ENCODE data around the gene BABAM2.

Gene BABAM2

DNA sequence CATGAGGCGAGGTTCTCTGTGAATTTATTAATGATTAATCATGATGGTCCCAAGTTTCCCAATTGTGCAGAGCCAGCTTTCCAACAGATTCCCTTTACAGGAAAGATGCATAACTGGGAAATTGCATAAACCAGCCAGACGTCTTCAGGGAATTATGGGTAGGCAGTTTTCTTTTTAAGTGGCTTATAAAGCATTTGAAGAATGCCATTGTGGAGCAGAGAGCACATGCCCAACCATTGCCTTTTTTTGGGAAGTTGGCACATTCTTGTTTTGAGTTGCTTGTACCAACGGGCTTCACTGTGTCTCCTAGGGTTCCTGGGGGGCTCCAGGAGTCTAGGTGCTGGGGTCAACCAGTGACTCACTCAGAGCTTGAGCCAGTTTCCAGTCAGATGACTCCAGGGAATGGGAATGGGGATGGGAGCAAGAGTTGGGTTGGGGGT, 270.5 kb downstream of the BABAM2 start:
- DNase-seq (ENCODE audit: low read depth in 2 of 2): no peak

DNA sequence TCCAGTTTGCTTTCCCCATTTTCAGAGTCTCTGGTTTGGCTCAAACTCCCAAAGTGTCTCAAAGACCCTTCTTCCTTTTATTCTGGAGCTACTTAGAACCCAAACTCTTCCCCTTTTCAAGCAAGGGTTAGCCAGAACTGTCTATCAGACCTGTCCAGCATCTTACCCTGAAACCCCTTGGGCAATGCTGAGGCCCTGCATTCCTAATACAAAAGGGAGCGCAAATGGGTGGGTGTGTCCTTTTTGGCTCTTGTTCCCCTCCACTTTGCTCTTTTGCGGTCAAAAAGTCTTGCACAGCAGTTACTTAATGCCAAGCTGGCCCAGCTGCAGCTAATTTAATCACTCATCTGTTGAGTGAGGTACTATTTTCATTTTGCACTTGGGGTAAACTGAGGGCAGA, 270.9 kb downstream of the BABAM2 start:
- DNase-seq (ENCODE audit: low read depth in 2 of 2): no peak

DNA sequence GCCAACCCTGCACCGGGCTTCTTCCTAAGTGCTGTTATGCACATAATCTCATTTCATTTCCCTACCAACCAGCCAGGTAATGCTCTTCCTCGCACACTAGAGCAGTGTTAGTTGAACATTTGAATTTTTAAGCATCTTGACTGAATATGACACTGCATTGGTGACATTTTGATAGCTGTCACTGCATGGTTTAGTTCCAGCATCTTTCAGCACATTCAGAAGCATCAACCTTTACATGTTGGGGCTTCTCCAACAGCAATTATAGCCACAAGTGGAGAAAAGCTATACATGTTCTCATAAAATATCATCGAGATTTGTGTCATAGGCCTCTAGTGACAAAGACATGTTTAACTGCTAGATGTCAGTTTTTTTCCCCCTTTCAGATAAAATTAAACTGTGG, 272.0 kb downstream of the BABAM2 start:
- DNase-seq (ENCODE audit: low read depth in 2 of 2): no peak

DNA sequence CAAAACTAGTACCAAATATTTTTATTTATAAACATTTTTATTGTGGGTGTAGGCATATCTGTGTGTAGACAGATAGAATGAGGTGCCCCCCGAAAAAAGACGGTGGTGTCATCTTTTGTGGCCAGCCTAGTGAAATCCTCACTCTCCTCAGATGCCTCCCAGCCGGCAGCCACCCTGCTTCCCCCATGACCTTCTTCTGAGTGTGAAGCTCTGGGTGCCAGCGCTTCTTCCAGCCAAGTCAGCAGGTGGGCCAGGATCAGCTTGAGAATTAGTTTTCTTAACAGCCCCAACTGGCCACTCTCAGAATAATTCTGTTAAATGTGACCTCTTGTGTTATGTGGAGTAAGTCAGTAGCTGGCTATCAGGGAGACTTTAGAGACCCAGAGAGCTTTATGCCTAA, 272.5 kb downstream of the BABAM2 start:
- DNase-seq (ENCODE audit: low read depth in 2 of 2): no peak

DNA sequence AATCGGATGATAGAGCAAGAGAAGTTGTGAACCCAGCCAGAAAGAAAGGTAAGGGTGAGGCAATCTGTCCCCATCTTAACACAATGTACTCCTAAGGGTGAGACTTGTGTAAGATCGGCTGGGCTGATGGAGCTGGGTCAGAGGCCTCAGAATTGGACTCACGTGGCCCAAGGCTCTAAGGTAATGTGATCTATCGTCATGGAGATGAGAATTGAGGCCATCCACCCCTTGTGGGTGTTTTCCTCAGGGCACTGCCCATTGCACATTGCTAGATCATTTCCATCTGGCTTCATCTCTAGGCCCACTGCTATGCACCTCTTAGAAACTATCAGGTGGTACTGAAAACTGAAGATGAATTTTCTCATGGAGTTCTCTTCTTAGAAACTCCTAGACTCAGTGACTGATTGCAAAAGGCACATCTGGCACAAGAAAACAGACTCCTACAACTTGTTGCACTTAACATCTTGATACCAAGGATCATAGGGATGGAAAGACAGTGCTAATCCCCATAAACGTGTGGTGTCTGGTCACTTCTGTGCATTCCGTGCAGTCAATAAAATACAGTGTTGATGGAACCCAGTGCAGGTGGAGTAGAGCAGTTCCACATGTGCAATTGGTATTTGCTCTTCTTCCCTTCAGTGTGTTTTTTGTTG, 273.2 kb downstream of the BABAM2 start:
- no peak for DNase-seq (ENCODE audit: low read depth in 2 of 2)

DNA sequence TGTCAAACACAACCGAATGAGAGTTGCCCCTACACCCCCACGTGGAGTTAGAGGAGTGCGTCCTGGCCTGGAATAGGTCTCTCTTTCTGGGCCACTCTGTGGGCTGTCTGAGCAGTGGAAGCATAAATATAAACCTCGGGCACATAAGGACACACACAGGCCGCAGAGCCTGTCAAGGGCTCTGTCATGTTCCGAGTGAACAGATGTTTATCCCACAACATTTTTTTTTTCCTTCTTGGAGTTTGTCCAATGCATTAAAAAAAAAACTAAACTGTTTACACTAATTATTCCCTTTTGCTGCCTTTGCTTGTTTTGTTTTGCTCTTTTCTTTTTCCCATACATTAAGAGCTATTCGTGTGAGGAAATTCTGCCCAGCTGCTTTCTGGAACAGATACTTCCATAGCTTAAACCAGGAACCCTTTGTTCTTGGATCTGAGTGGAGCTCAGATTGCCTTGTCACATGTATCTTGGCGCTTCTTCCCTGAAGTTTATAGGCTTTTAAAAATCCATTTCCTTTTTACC, 273.8 kb downstream of the BABAM2 start:
- DNase-seq (ENCODE audit: low read depth in 2 of 2): no peak

DNA sequence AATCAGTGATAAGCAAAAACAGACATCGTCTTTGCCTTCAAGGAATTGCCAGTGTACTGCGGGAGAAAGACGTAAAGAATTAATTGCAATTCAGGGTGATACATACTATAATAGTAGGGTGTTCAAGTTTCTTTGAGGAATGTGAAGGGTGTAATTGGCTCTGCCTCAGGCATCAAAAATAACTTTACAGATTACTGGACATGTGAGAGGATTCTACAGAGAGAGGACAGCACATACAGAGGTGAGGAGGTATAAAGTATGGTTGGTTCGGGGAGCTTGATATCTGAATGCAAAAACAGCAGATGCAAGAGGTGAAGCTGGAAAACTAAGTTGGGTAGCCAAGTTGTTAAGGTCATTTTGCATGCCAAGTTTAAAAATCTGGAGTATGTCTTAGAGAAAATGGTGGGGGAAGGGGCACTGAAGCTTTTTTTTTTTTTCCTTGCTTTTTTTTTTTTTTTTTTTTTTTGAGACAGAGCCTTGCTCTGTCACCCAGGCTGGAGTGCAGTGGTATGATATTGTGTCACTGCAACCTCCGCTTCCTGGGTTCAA, 274.6 kb downstream of the BABAM2 start:
- no peak for DNase-seq (ENCODE audit: low read depth in 2 of 2)

DNA sequence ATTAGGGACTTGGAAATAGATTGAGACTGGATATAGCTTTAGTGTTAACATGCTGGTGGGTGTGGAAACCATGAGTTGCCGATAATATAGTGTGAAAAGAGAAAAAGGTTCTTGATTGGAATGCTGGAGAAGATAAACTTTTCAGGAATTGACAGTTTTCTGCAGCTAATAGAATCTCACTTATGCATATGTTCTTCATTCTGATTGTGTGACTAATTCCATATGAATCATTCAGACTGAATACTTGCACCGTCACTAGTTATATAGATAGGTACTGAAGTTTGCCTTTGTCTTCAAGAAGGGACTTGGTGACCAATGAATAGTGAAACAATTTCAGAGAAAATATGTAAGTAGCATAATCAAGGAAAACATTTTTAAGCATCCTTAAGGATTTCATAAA, 276.4 kb downstream of the BABAM2 start:
- no peak for DNase-seq (ENCODE audit: low read depth in 2 of 2)

DNA sequence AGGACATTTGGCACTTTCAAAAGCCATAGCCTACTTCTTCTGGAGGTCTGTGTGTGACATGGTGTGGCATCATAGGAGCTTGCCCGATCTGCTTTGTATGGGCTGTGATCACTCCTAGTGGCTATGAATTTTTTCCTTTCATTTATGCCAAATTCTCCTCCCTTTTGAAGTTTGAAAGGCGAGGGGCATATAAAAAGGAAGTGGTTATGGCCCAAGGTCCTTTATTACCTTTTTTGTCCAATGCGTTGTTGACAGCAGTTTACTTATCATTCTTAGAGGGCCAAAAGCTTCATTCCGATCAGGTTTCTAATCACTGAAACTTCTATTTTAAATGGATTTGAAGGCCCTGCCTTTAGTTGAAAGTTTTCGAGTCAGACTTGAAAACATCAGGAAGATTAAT, 277.8 kb downstream of the BABAM2 start:
- no peak for DNase-seq (ENCODE audit: low read depth in 2 of 2)

DNA sequence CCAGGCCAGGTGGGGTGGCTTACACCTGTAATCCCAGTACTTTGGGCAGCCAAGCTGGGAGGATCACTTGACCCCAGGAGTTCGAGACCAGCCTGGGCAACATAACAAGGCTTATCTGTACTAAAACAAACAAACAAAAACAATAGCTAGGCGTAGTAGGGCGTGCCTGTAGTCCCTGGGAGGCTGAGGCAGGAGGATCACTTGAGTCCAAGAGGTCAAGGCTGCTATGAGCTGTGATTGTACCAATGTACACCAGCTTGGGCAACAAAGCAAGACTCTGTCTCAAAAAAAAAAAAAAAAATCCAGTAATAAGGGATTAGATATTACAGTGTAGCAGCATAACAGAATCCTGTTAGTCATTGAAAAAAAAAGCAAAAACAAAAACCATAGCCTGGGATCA, 279.0 kb downstream of the BABAM2 start:
- DNase-seq (ENCODE audit: low read depth in 2 of 2): no peak

DNA sequence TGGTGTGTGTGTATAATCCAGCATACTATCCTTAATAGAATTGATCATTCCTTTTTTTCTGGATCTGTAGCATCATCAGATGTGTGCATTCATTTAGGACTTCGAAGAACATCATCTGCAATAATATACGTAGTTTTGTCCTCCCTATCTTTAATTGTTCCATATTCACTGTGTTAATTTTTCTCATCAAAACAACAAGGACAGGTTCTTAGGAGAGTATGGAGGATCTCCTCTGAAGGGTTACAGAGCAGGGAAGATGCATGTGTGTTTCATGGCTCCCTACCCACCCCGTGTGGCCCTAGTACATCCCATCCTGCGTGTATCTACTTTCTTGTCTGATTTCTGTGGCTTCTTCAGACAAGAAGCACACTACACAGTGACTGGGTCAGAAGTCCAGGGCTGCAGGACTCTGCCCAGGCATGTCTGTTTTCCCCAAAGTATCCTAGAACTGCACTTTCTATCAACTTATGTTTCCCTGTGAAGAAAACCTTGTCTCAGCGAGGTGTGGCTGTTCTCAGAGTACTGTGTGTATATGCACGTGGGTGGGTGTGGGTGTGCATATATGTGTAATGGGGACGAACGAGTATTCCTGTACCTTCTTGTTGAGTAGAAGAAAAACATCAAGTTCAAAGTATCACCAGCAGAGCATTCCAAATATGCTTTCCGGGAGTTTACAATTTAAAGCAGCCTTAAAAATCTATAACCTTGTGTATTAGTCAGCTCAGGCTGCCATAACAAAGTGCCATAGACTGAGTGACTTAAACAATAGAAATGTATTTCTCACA, 281.8 kb downstream of the BABAM2 start:
- no peak for DNase-seq (ENCODE audit: low read depth in 2 of 2)

DNA sequence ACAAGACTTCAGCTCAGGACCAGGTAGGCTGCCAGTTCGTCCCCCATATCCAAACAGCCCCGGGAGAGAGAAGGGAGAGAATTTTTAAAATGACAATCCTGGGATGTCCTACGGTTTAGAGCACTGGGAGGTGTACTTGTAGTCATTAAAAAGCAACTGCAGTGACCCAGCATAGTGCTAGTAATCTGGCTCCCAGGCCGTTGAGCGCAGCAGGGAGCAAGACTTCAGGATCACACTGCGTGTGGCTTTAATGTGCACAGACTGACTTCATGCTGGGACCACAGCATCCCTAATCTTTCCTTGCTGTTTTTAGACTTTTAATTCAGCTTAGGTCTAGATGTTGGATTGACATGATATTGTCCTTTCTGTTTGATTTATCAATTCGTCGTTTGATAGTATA, 282.8 kb downstream of the BABAM2 start:
- no peak for DNase-seq (ENCODE audit: low read depth in 2 of 2)

DNA sequence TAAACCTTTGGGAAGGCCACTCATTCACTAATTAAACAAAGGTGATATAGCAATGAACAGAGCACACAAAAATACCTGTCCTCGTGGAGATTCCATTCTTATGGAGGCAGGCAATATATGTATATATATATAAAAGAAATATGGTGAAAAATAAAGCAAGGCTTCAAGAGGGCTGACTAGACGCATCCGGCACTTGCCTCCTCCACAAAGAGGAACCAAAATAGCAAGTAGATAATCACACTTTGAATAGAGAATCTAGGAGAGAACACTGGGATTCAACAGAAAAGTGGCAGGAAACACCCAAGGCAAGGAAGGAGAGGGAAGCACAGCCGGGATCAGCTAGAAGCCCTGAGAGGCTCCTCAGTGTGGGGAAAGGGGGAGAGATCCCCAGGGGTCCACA, 283.7 kb downstream of the BABAM2 start:
- DNase-seq (ENCODE audit: low read depth in 2 of 2): no peak

DNA sequence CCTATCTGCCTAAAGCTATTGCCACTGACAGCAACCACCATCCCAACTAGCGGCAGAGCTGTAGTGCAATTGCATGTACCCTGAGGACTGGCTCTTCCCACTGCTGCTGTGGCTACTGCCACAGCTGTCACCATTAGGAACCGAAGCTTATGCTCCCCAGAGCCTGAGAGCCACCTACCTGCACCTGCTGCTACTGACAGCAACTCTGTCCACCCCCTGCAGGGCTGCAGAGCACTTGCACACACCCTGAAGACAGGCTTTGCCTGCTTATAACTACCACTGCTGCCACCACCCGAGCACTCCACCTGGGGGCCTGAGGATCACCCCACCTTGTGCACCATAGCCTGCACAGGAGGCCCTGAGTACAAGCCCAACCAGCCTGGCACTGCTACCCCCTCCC, 284.5 kb downstream of the BABAM2 start:
- DNase-seq (ENCODE audit: low read depth in 2 of 2): no peak

DNA sequence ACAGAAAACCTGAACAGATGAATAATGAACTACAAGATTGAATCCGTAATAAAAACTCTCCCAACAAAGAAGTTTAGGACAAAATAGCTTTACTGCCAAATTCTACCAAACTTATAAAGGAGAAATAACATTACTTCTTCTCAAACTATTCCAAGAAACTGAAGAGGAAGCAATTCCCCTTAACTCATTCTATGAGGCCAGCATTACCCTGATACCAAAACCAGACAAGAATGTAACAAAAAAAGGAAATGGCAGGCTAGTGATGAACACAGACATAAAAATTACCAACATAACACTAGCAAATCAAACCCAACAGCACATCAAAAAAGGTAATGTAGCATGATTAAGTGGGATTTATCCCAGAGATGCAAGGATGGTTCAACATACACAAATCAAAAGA, 288.4 kb downstream of the BABAM2 start:
- no peak for DNase-seq (ENCODE audit: low read depth in 2 of 2)

DNA sequence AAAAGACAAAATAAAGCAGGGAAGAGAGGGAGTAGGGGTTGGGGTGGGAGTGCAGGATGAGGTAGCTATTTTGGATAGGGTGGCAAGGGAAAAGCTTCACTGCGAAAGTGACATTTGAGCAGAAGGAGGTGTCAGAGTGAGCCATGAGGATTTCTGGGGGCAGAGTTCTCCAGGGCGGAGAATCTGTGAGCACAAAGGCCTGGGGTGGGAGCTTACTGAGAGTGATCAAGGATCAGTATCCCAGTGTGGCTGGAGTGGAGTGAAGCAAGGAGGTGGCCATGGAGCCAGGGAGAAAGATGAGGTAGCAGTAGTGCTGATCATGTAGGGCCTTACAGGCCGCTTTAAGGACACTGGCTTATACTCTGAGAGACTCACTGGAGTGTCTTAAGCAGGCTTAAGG, 291.3 kb downstream of the BABAM2 start:
- no peak for DNase-seq (ENCODE audit: low read depth in 2 of 2)

DNA sequence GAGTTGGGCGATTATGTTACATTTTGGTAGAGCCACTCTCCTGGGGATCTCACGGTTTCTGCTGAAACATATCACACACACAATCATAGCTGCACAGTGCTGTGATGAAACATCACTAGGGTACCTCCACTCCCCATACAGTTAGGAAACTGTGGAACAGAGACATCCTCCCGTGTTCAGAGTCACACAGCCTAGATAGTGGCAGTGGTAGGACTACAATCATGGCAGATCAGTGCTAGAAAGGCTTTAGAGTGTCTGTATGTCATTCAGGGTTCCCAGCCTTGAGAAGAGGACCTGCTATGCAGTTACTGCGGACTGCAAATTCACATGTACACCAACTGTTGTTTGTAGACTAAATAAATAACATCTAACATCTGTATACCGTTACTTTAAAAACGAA, 291.8 kb downstream of the BABAM2 start:
- no peak for DNase-seq (ENCODE audit: low read depth in 2 of 2)

DNA sequence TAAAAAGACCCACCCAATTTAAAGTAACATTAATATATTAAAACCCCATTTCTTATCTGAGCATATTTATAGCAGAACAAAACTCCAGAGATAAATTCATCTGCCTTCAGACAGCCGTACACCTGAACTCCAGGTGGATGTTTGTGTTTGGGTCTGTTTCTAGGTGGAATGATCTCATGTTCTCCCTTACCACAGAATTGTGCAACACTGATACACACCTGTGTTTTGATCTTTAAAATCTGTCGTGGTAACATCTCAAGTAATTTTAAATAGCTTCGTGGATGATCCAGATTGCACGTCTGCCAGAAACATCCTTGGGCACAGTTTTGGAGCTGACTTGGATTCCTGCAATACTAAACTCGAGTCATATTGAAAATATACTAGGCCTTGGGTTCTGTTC, 294.6 kb downstream of the BABAM2 start:
- DNase-seq (ENCODE audit: low read depth in 2 of 2): no peak

DNA sequence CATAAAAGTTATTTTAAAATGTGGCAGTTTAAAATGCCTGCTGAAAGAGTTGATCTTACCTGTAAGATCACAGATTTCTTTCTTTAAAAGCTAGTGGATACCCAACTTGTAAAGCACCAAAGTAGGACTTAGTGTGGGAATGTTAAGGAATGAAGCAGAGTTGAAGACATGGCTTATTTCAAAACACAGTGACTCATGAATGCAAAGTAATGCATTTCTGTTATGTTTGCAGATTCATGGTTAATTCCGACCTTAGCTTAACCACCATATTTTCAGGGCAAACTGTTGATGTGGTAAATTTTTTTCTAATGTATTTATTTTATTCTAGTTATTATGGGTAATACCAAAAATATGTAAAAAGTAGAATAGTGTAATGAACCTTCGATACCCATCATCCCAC, 295.4 kb downstream of the BABAM2 start:
- no peak for DNase-seq (ENCODE audit: low read depth in 2 of 2)

DNA sequence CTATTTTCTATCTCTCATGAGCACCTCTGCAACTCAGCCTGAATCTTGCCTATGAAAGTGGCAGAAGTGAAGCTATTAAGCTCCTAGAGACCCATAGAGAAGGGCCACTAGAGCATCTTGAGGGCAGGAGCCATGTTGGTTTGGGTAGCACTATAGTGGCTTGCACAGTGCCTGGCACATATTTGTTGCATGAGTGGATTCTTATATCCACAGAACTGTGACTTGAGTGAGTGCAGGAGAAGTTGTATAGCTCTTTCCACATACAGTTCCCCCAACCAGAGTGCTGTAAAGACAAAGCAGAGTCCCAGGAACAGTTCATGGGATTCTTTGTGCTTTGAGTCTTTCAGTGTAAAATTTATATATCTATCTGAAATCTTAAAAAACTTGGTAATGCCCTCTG, 296.7 kb downstream of the BABAM2 start:
- DNase-seq (ENCODE audit: low read depth in 2 of 2): no peak

DNA sequence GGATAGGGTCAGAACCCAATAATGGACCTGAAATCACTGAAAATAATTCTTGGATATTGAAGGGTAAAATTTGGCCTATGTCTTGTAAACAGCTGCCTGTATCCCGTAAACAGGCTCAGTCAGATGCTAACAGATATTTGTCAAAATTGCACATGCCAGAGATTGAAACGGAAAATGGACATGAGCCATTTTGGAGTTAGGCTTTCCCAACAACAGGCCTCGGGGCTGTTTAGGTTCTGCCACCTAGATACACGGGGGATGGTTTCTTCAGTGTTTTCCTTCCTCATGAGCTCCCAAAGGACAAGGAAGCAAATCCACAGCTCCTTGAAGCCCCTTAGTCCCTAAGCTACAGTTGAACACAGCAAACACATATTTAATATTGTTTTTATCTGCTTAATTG, 297.9 kb downstream of the BABAM2 start:
- DNase-seq (ENCODE audit: low read depth in 2 of 2): no peak

DNA sequence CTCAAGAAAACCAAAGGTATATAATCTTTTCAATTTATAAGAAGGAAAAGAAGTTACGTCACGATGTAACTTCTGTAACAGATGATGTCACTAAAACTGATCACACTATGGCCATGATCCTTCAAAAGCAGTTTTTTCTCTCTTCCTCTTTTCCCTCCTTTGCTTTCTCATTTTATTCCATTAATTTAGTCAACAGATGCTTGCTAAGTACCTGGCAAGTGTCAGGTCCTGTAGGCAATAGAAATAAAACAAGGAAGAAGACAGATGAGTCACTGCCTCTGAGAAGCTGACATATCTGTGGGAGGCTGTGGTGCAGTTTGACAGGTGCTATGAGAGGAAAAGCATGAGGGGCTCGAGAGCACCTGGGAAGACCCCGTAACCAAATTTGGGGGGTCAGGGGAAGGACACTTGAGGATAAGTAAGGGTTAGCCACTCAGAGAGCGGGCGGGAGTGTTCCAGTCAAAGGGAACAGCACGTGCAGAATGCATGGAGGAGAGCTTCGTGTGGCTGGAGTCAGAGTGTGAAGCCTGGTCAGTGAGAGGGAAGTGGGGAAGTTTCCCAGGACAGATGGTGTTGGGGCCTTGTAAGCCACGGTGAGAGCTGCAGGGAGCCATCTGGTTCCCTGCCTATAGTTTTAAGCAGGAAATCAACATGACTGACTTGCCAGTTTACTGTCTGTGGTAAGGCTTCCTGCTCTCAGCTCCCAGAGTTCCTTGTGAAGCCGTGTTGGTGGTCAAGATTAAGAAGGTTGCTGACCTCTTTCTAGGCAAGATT, 303.3 kb downstream of the BABAM2 start:
- DNase-seq (ENCODE audit: low read depth in 2 of 2): no peak

All from activated CD4-positive, alpha-beta T cell treated with anti-CD3 and anti-CD28 coated beads for 24 hours (primary cell).